Measurements from ENCODE around the gene PTPN6.
A peak's percentile ranks its signal among the peaks of the same experiment; 100 is the strongest.

The PTPN6 gene

DNA sequence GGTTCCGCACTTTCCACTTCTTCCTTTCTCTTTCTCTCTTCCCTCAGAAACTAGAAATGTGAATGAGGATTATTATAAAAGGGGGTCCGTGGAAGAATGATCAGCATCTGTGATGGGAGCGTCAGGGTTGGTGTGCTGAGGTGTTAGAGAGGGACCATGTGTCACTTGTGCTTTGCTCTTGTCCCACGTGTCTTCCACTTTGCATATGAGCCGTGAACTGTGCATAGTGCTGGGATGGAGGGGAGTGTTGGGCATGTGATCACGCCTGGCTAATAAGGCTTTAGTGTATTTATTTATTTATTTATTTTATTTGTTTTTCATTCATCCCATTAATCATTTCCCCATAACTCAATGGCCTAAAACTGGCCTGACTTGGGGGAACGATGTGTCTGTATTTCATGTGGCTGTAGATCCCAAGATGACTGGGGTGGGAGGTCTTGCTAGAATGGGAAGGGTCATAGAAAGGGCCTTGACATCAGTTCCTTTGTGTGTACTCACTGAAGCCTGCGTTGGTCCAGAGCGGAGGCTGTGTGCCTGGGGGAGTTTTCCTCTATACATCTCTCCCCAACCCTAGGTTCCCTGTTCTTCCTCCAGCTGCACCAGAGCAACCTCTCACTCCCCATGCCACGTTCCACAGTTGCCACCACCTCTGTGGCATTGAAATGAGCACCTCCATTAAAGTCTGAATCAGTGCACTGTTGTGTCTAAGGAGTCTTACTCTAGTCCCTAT lies 28.0 kb upstream of the PTPN6 start:
- DNase-seq, result no peak

DNA sequence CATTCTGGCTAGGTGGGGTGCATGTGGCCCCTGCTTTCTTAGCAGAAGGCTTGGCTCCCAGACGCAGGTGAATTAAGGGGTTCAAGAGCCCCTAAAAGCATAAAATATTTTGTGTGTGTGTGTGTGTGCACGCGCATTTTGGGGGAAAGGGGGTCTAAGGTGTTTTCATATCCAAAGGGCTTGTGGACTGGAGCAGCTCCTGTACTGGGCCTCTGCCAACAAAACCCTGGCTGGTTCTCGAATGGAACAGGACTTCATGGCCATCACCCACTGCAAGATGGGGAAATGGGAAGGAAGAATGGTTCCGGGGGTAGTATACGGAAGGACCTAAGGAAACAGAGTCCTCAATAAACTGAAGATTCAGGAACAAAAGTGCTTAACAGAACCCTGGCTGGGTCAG lies 27.3 kb upstream of the PTPN6 start:
- DNase-seq, result no peak

DNA sequence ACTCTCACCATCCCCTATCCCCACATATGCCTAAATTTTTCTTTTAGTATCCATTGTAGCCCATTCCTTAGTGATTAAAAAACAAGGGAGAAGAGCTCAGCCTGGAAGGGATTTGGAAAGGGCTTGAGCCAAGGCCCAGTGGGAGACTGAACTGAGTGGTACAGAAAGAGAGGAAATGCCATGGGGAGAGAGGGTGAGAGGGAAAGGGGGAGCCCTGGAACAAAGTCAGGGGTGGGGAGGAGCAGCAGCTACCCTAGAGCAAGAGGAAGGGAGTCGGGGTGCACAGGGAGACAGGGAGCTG lies 26.0 kb upstream of the PTPN6 start:
- no peak for DNase-seq

DNA sequence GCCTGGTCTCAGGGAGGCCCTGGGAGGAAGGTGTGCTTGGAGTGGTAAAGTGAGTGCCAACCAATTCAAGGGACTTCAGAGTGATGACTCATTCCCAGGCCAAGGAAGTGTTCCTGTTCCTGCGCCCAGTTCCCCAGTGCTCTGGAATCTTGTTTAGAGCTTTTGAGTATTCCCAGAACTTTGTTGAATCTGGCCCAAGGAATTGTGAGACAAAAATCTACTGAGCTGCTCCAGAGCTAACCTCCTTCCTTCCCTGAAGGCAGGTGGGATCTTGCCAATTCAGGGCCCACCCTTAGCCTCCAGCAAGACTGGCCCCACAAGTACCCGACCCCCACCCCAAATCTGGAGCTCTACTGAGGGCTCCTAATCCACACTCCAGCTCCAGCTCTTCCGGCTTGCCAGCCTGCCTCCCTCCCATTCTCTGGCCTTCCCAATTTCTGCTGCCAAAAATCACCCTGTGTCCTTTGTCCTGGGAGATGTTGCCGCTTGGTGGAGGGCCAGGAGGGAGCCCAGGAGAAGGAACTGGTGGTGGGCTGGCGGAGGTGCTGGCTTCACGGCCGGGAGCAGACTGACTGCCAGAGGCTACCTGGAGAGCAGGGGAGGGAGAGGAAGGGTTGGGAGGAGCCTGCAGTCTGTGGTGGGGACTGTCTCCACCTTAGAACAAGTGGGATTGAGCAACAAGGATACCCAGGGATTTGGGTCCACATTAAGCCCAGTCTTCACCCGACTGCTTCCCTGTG lies 25.4 kb upstream of the PTPN6 start:
- DNase-seq, result no peak

DNA sequence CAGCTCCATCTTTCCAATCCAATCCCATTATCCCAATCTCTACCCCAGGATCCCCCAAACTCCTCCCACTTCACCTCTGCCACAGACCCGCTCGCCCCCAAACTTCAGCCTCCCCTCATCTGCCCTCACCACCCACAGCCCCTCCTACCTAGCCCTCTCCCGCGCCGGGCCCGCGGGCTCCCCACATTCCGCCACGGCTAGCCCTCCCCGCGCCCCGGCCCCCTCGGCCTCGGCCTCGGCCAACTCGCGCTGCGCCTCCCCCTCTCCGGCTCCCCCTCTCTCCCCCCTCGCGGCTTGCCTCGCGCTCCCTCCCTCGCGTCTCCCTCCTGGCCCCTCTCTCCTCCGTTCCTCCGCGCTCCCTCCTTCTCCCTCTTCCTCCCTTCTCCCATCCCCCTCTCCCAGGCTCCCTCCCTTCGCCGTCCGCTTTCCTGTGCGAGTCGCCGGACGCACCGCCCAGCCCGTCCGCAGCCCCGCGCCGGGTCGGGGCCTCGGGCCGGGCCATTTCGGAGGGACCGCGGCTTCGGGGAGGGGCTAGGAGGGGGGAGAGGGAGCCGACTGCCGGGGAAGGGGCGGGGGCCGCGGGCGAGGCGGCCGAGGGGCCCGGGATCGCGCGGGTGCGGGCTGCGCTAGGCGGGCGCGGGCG lies 23.7 kb upstream of the PTPN6 start, which contains the start of gene ATN1:
ATN1 (plus strand) TSS at position 581 of the 643 bp plus-strand sequence. CDS start 6,043 bp downstream, outside the sequence.
- DNase-seq, result peak in 1 of 2 experiments; percentile 56

DNA sequence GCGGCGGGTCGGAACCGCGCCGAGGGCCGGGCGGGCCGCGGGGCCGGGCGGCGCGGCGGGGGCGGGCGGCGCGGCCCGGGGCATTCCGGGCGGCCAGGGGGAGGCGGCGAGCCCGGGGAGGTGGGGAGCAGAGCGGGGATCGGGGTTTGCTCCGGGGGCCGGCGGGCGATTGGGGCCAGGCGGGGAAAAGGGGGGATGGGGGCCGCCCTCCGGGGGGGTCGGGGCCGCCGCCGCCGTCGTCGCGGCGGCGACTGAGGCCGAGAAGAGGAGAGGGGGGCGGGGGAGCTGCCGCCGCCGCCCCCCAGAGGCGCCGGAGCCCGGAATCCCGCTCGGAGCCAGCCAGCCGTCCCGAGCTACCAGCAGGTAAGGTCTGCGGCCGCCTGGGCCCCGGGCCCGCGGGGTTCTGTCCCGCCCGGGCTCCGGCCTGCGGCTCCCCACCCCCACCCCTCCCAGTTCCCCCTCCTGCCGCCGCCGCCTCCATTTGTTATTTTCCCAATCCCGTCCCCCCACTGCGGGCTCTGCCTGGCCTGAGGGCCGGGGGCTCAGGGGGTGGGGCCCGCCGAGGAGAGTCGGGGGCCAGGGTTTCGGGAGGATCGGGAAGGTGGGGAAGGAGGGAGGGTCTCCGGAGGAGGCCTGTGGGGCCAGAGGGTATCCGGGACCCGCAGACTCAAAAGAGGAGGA lies 23.0 kb upstream of the PTPN6 start:
- no peak for DNase-seq

DNA sequence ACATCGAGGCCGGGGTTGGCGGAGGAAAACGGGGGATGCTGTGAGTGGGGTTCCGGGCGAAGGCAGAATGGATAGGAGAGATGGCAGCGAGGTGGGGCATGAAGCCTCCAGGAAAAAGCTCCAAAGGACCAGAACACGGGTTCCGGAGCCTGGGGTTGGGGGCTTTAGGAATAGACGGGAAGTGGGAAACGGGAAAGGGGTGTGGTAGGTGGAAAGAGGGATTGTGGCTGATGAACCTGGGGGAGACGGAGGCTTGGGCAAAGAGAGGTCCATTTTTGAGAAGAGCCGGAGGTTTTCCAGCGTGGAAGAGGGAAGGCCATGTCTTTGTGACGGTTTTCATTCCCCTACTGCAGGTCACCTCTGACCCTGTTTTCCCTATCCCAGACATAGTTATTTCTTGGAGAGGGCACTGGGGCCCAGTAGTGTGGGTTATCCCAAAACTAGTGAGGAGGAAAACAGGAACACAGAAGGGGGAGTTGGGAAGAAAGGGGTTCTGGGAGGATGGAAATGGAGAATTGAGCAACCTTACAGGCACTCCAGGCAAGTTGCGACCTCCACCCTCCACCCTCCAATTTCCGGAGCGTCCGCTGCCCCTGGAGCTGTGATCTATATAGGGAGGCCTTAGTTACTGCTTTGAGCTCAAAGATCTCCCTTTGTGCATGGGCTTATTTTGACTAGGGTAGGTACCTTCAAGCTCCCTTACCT lies 22.3 kb upstream of the PTPN6 start:
- no peak for DNase-seq

DNA sequence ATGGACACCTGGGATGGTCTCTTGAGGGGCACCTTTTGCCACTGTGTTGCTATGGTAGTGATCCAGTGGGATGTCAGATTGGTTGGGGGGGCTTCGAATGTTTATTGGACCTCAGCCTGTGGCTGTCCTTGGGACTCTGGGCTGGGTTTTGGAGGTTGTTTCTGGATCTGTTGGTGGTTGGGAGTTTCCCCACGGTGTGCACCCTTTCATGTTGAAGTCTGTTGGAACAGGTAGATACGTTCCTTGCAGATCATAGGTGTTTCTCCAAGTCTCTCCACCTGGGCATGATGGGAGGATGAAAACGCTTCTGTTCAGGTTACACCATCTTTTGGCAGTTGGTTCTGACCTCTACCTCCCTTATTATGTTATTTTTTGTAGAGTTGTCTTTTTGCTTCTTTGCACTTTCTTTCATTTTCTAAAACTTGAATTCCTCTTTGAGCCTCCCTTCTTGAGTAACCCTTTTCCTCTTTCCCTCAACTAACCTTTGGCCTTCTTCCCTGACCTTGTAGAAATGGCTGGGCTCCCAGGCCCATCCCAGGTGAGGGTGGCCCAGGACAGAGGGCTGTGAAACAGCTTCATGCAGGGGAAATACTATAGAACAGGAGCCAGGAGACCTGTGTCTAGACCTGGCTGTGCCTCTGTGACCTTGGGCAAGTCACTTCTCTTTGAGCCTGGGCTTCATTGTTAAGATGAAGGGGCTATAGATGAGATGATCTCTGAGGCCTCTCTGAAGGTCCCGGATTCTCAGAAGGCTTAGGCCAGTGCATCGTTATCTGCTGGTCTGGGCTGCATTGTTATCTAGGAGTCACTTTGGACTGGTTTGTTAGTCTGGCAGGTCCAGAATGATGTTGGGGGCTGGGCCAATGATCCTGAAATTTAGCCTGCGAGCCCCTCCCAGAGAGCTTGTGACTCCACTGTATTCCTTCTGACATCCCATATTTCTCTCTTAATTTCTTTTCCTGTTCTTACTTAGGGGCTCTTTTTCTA lies 21.4 kb upstream of the PTPN6 start:
- no peak for DNase-seq

DNA sequence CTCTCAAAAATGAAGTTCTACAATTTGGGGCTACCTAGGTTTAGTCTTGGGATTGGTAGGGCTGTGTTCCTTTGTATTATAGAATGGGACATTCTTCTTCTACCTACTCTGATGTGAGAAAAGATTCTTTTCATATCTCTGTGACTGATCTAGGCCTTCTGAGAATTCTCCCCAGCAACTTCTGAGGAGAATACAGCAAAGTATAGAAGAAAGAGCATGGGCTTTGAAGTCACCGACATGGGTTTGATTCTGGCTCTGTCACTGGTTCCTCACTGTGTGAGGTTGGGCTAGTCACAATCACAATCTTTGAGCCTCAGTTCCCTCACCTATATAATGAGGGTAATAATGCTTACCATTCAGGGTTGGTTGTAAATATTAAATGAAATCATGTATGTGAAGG lies 18.4 kb upstream of the PTPN6 start:
- DNase-seq, result no peak

DNA sequence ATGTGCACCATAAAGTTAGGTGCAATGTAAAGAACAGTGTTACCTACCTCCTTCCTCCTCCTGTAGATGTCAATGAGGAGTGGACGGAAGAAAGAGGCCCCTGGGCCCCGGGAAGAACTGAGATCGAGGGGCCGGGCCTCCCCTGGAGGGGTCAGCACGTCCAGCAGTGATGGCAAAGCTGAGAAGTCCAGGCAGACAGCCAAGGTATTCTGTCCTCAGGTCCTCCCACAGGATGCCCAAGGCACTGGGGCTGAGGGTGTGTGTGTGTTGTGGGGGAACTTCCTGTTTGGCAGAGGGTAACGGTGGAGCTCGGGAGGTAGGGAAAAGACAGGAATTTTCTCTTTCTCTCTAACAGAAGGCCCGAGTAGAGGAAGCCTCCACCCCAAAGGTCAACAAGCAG lies 17.0 kb upstream of the PTPN6 start:
- DNase-seq, result no peak

DNA sequence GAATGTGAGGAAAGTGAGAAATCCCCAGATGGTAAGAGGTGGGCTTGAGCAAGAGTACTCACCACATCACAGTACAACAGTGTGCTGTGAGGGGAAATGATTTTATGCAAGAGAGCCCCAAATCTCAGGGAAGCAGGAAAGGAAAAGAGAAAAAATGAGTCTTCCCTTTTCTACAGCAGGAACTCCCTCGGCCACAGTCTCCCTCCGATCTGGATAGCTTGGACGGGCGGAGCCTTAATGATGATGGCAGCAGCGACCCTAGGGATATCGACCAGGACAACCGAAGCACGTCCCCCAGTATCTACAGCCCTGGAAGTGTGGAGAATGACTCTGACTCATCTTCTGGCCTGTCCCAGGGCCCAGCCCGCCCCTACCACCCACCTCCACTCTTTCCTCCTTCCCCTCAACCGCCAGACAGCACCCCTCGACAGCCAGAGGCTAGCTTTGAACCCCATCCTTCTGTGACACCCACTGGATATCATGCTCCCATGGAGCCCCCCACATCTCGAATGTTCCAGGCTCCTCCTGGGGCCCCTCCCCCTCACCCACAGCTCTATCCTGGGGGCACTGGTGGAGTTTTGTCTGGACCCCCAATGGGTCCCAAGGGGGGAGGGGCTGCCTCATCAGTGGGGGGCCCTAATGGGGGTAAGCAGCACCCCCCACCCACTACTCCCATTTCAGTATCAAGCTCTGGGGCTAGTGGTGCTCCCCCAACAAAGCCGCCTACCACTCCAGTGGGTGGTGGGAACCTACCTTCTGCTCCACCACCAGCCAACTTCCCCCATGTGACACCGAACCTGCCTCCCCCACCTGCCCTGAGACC lies 15.6 kb upstream of the PTPN6 start:
- DNase-seq, result no peak

DNA sequence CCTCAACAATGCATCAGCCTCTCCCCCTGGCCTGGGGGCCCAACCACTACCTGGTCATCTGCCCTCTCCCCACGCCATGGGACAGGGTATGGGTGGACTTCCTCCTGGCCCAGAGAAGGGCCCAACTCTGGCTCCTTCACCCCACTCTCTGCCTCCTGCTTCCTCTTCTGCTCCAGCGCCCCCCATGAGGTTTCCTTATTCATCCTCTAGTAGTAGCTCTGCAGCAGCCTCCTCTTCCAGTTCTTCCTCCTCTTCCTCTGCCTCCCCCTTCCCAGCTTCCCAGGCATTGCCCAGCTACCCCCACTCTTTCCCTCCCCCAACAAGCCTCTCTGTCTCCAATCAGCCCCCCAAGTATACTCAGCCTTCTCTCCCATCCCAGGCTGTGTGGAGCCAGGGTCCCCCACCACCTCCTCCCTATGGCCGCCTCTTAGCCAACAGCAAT lies 14.9 kb upstream of the PTPN6 start:
- no peak for DNase-seq

DNA sequence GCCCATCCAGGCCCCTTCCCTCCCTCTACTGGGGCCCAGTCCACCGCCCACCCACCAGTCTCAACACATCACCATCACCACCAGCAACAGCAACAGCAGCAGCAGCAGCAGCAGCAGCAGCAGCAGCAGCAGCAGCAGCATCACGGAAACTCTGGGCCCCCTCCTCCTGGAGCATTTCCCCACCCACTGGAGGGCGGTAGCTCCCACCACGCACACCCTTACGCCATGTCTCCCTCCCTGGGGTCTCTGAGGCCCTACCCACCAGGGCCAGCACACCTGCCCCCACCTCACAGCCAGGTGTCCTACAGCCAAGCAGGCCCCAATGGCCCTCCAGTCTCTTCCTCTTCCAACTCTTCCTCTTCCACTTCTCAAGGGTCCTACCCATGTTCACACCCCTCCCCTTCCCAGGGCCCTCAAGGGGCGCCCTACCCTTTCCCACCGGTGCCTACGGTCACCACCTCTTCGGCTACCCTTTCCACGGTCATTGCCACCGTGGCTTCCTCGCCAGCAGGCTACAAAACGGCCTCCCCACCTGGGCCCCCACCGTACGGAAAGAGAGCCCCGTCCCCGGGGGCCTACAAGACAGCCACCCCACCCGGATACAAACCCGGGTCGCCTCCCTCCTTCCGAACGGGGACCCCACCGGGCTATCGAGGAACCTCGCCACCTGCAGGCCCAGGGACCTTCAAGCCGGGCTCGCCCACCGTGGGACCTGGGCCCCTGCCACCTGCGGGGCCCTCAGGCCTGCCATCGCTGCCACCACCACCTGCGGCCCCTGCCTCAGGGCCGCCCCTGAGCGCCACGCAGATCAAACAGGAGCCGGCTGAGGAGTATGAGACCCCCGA lies 14.3 kb upstream of the PTPN6 start:
- DNase-seq, result peak; percentile 62 to 81

DNA sequence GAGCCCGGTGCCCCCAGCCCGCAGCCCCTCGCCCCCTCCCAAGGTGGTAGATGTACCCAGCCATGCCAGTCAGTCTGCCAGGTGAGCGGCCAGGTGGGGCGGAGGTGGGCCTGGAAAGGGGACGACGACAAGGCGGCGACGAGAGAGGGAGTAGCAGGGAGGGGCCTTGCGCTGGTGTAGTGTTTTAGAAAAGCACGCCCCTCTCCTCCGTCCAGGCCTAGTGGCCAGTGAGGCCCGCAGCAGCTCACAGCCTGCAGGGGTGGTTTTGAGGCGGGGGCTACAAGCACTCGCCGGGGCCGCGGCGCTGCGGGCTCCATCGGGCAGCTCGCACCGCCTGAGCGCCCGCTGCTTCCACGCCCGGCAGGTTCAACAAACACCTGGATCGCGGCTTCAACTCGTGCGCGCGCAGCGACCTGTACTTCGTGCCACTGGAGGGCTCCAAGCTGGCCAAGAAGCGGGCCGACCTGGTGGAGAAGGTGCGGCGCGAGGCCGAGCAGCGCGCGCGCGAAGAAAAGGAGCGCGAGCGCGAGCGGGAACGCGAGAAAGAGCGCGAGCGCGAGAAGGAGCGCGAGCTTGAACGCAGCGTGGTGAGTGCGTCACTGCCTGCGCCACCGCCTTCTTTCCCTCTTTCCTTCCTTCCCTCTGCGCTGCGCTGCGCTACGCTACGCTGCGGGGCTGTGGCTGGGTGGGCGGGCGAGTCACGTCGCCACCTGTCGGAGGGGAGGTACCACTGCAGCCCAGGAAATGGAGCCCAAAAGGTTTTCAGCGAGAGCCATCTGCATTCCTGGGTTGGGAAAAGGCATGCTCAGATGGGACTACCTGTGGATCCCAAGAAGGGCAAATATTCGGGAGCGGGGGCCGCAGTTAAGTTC lies 13.4 kb upstream of the PTPN6 start:
- peak; percentile 88 to 93 for DNase-seq

DNA sequence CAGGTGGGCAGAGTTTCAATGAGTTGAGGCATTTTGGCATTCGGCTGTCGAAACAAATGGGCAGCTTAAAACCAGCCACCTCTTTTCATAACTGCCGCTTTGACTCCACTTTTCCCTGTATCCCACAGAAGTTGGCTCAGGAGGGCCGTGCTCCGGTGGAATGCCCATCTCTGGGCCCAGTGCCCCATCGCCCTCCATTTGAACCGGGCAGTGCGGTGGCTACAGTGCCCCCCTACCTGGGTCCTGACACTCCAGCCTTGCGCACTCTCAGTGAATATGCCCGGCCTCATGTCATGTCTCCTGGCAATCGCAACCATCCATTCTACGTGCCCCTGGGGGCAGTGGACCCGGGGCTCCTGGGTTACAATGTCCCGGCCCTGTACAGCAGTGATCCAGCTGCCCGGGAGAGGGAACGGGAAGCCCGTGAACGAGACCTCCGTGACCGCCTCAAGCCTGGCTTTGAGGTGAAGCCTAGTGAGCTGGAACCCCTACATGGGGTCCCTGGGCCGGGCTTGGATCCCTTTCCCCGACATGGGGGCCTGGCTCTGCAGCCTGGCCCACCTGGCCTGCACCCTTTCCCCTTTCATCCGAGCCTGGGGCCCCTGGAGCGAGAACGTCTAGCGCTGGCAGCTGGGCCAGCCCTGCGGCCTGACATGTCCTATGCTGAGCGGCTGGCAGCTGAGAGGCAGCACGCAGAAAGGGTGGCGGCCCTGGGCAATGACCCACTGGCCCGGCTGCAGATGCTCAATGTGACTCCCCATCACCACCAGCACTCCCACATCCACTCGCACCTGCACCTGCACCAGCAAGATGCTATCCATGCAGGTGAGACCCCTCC lies 12.6 kb upstream of the PTPN6 start:
- no peak for DNase-seq

DNA sequence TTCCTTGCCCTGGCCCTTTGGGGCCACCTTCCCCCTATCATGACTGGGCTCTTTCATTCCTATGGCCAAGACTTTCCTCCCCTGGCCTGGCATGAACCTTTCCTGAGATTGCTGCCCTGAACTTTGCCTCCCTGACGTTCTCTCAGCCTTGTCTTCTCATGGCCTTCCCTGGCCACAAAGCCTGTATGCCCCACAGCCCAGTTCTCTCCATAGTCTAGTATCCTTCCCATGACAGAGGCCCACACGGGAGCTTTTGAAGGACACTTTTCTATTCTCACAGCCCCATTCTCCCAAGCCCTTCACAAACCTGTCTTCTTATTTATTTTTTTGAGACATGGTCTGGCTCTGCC lies 12.0 kb upstream of the PTPN6 start:
- DNase-seq, result no peak

DNA sequence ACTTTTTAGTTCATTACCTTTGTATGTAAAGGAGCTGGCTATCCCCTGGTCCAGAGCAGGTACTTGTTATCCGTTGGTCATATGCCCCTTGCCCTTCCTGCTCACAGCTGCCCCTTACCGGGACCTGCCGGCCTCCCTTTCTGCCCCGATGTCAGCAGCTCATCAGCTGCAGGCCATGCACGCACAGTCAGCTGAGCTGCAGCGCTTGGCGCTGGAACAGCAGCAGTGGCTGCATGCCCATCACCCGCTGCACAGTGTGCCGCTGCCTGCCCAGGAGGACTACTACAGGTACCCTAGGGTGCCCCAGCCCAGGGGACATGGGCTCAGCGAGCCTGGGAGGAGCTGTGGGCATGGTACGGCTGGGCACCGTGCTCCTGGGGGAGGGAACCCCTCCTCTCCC lies 9.9 kb upstream of the PTPN6 start:
- DNase-seq, result no peak

DNA sequence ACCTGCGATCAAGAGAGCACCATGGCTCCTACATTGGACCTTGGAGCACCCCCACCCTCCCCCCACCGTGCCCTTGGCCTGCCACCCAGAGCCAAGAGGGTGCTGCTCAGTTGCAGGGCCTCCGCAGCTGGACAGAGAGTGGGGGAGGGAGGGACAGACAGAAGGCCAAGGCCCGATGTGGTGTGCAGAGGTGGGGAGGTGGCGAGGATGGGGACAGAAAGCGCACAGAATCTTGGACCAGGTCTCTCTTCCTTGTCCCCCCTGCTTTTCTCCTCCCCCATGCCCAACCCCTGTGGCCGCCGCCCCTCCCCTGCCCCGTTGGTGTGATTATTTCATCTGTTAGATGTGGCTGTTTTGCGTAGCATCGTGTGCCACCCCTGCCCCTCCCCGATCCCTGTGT lies 9.4 kb upstream of the PTPN6 start:
- DNase-seq, result no peak

Data from stimulated activated CD4-positive, alpha-beta T cell treated with anti-CD3 and anti-CD28 coated beads, Interleukin-4, amount 100 ng/mL, for 4 hours (primary cell).